IMR-90 (cell line): ENCODE data around the gene SEMA4A. TPM values are rescaled to one million over a fixed set of nuclear protein-coding genes. Genes with fewer than 3 reads are reported as not detected.

ENCODE experiments used
- ATAC-seq: fragments of 200-7000 bp; cut with Tn5 transposase; 2 replicates; pipeline ENCODE4 v1.9.1; 2020; ENCODE audit warnings: low read depth, mild to moderate bottlenecking, moderate library complexity
- BruUV-seq: library from RNA; stranded (reverse); fragments of 400-500 nt; replicated peaks from 2 replicates; lab custom pipeline; 2021; lab: Mats Ljungman, UMichigan
- CTCF ChIA-PET: fragments of 300-600 bp; formaldehyde crosslinking; extraction: SDS; loops from one replicate; lab custom pipeline; 2021; ENCODE audit warnings: antibody characterized with exemption; lab: Yijun Ruan, JAX
- POLR2A ChIA-PET: fragments of 300-600 bp; sonication (Branson Sonifier 250); formaldehyde crosslinking; loops from one replicate; lab custom pipeline; 2022; ENCODE audit warnings: antibody characterized with exemption; ENCODE audit not compliant: unreplicated experiment; lab: Charles Lee
- DNase-seq: peaks from one replicate; pipeline ENCODE4 v3.0.0; 2013
- H2AFZ ChIP-seq: replicated peaks from 2 replicates; pipeline ENCODE3; 2013; ENCODE audit warnings: low read length, mild to moderate bottlenecking; ENCODE audit not compliant: poor library complexity
- H2AK5ac ChIP-seq: 2 replicates; pipeline ENCODE4 v1.6.1; 2013; ENCODE audit warnings: low read depth, low read length, inconsistent platforms
- H2AK9ac ChIP-seq: replicated peaks from 2 replicates; pipeline ENCODE3; 2013; ENCODE audit warnings: mild to moderate bottlenecking, low read depth, low read length, moderate library complexity; ENCODE audit not compliant: poor library complexity
- H2BK120ac ChIP-seq: 2 replicates; pipeline ENCODE4 v1.6.1; 2013; ENCODE audit warnings: low read depth, low read length, inconsistent platforms
- H2BK15ac ChIP-seq: 3 replicates; pipeline ENCODE4 v1.6.1; 2013; ENCODE audit warnings: low read depth, low read length, inconsistent platforms
- H2BK20ac ChIP-seq: 2 replicates; pipeline ENCODE4 v1.6.1; 2013; ENCODE audit warnings: low read depth, mild to moderate bottlenecking, inconsistent platforms, low read length, moderate library complexity
- H2BK5ac ChIP-seq: 2 replicates; pipeline ENCODE4 v1.6.1; 2013; ENCODE audit warnings: mild to moderate bottlenecking, low read depth, low read length, inconsistent platforms; ENCODE audit not compliant: poor library complexity, severe bottlenecking
- H3K14ac ChIP-seq: replicated peaks from 2 replicates; pipeline ENCODE4 v1.6.1; 2013; ENCODE audit warnings: low read depth, low read length, inconsistent platforms
- H3K18ac ChIP-seq: 2 replicates; pipeline ENCODE4 v1.6.1; 2013; ENCODE audit warnings: low read depth, low read length, control low read depth
- H3K23ac ChIP-seq: 2 replicates; pipeline ENCODE4 v1.6.1; 2013; ENCODE audit warnings: low read depth, low read length, inconsistent platforms
- H3K27ac ChIP-seq: 2 replicates; pipeline ENCODE4 v1.5.1; 2013; ENCODE audit warnings: mild to moderate bottlenecking, control low read depth, low read length; ENCODE audit not compliant: insufficient read depth
- H3K27me3 ChIP-seq: 2 replicates; pipeline ENCODE4 v1.6.1; 2013; ENCODE audit warnings: low read length; ENCODE audit not compliant: control insufficient read depth, insufficient read depth
- H3K36me3 ChIP-seq: 2 replicates; pipeline ENCODE4 v1.6.1; 2013; ENCODE audit warnings: low read length, mixed read lengths; ENCODE audit not compliant: control insufficient read depth, insufficient read depth
- H3K4ac ChIP-seq: 2 replicates; pipeline ENCODE4 v1.6.1; 2013; ENCODE audit warnings: low read depth, low read length, inconsistent platforms
- H3K4me1 ChIP-seq: 2 replicates; pipeline ENCODE4 v1.6.1; 2013; ENCODE audit warnings: low read length, mixed read lengths; ENCODE audit not compliant: control insufficient read depth, insufficient read depth
- H3K4me2 ChIP-seq: 2 replicates; pipeline ENCODE4 v1.6.1; 2013; ENCODE audit warnings: low read depth, mild to moderate bottlenecking, control low read depth, low read length, moderate library complexity
- H3K4me3 ChIP-seq: 2 replicates; pipeline ENCODE4 v1.5.1; 2013; ENCODE audit warnings: low read depth, mild to moderate bottlenecking, control low read depth, low read length, moderate library complexity; ENCODE audit not compliant: insufficient read depth
- H3K56ac ChIP-seq: 2 replicates; pipeline ENCODE4 v1.6.1; 2013; ENCODE audit warnings: low read length, inconsistent platforms; ENCODE audit not compliant: insufficient read depth; ENCODE audit errors: extremely low read depth
- H3K79me1 ChIP-seq, 2 experiments: 2 replicates each; pipeline ENCODE4 v1.6.1; 2013; ENCODE audit warnings: low read length in 2 of 2, inconsistent platforms in 1 of 2, low read depth in 1 of 2
- H3K9ac ChIP-seq: 2 replicates; pipeline ENCODE4 v1.6.1; 2013; ENCODE audit warnings: low read depth, low read length, control low read depth
- H3K9me1 ChIP-seq: 2 replicates; pipeline ENCODE4 v1.6.1; 2013; ENCODE audit warnings: low read length, inconsistent platforms; ENCODE audit not compliant: insufficient read depth
- H3K9me3 ChIP-seq: 2 replicates; pipeline ENCODE4 v1.6.1; 2013; ENCODE audit warnings: low read length; ENCODE audit not compliant: control insufficient read depth, insufficient read depth
- H4K20me1 ChIP-seq: 2 replicates; pipeline ENCODE4 v1.6.1; 2013; ENCODE audit warnings: low read length, inconsistent platforms; ENCODE audit not compliant: insufficient read depth
- H4K5ac ChIP-seq: 2 replicates; pipeline ENCODE4 v1.6.1; 2013; ENCODE audit warnings: mild to moderate bottlenecking, low read depth, low read length, control low read depth
- H4K8ac ChIP-seq, 2 experiments: 2 replicates each; pipeline ENCODE4 v1.6.1; 2013; ENCODE audit warnings: low read depth in 2 of 2, low read length in 2 of 2, control low read depth in 1 of 2, inconsistent platforms in 1 of 2
- H4K91ac ChIP-seq: 2 replicates; pipeline ENCODE4 v1.6.1; 2013; ENCODE audit warnings: low read depth, low read length, inconsistent platforms; ENCODE audit not compliant: insufficient read depth
- BHLHE40 ChIP-seq: fragments of 150-350 bp; IDR thresholded peaks from 2 replicates; pipeline ENCODE4 v1.6.1; 2016; ENCODE audit warnings: mild to moderate bottlenecking, low read depth, low read length
- CEBPB ChIP-seq: IDR thresholded peaks from 2 replicates; pipeline ENCODE4 v1.6.1; 2012; ENCODE audit warnings: low read depth, low read length, improper control_type of control experiment
- CHD1 ChIP-seq: IDR thresholded peaks from 2 replicates; pipeline ENCODE4 v1.6.1; 2012; ENCODE audit warnings: low read depth, low read length, improper control_type of control experiment
- FOS ChIP-seq: fragments of 150-350 bp; IDR thresholded peaks from 2 replicates; pipeline ENCODE4 v1.6.1; 2016; ENCODE audit warnings: low read depth, low read length
- MAFK ChIP-seq: IDR thresholded peaks from 2 replicates; pipeline ENCODE4 v1.6.1; 2012; ENCODE audit warnings: low read depth, low read length, improper control_type of control experiment
- MXI1 ChIP-seq: IDR thresholded peaks from 2 replicates; pipeline ENCODE4 v1.6.1; 2012; ENCODE audit warnings: low read depth, mild to moderate bottlenecking, low read length, moderate library complexity, borderline replicate concordance
- NFE2L2 ChIP-seq: fragments of 150-350 bp; IDR thresholded peaks from 2 replicates; pipeline ENCODE4 v1.6.1; 2016; ENCODE audit warnings: low read depth, mild to moderate bottlenecking, low read length
- POLR2A ChIP-seq: IDR thresholded peaks from 2 replicates; pipeline ENCODE4 v1.6.1; 2012; ENCODE audit warnings: mild to moderate bottlenecking, low read depth, low read length
- RAD21 ChIP-seq: IDR thresholded peaks from 2 replicates; pipeline ENCODE4 v1.6.1; 2012; ENCODE audit warnings: low read length, improper control_type of control experiment
- RCOR1 ChIP-seq: IDR thresholded peaks from 2 replicates; pipeline ENCODE4 v1.6.1; 2012; ENCODE audit warnings: mild to moderate bottlenecking, low read length, improper control_type of control experiment; ENCODE audit not compliant: insufficient replicate concordance
- RFX5 ChIP-seq: IDR thresholded peaks from 2 replicates; pipeline ENCODE4 v1.8.0; 2012; ENCODE audit warnings: low read depth, mild to moderate bottlenecking, low read length, moderate library complexity
- SMC3 ChIP-seq: fragments of 150-350 bp; IDR thresholded peaks from 2 replicates; pipeline ENCODE4 v1.6.1; 2016; ENCODE audit warnings: low read depth, mild to moderate bottlenecking, antibody characterized with exemption, low read length, moderate library complexity
- USF2 ChIP-seq: fragments of 150-350 bp; IDR thresholded peaks from 2 replicates; pipeline ENCODE4 v1.6.1; 2017; ENCODE audit warnings: mild to moderate bottlenecking, antibody characterized with exemption, low read length, low read depth
- WGBS, 2 experiments: methylation state at CpG; one replicate each; pipeline versions ENCODE4 v1.1.5 to v1.1.7; 2013; ENCODE audit warnings: missing lambda C conversion rate in 2 of 2; ENCODE audit not compliant: insufficient read length in 1 of 2; ENCODE audit errors: extremely low coverage in 2 of 2; 5-methylcytosine and 5-hydroxymethylcytosine counted together
- dilution Hi-C: fragments of 300-500 bp; cut with HindIII; formaldehyde crosslinking; loops from one replicate; pipeline ENCODE4 v1.14.3; 2018; ENCODE audit warnings: low sequenced_read_pairs; ENCODE audit not compliant: unreplicated experiment
- in situ Hi-C: fragments of 300-500 bp; cut with MboI; formaldehyde crosslinking; loops from 3 replicates; pipeline ENCODE4 v1.14.3; 2019; ENCODE audit warnings: low sequenced_read_pairs, inconsistent platforms, mixed read lengths
- intact Hi-C: fragments of 100-400 bp; cut with micrococcal nuclease; formaldehyde crosslinking; loops from 2 replicates; pipeline ENCODE4 v1.10.0; 2022
- polyA plus RNA-seq, 3 experiments: library from polyadenylated mRNA; depleted of rRNA; stranded (reverse); fragments of >200 nt; gene quantifications; 2 replicates each; pipeline ENCODE4 v1.2.3, GENCODE V29; 2012; ENCODE audit warnings: low replicate concordance in 1 of 3
- total RNA-seq: library from RNA; depleted of rRNA; stranded (reverse); fragments of >200 nt; gene quantifications from 2 replicates; pipeline ENCODE4 v1.2.3, GENCODE V29; 2012
- TF ChIP-seq, protein P1 (sequence below): conservative IDR thresholded peaks from 2 replicates; pipeline ENCODE4 v1.5.1; 2012; ENCODE audit warnings: mild to moderate bottlenecking, low read depth, low read length, improper control_type of control experiment

The SEMA4A gene
- total and polyA plus RNA-seq, 2 of the 4 experiments (the other 2 are of a cell fraction): 0.18 to 0.86 TPM

GRCh38 chr1:156128654-156129597, 24.5 kb upstream of the SEMA4A start:
- H4K20me1 ChIP-seq: peaks cover 53% of the 10 kb centered on the region
- H2BK15ac ChIP-seq: peak overlapping the region; percentile 89
- BruUV-seq: no TSS peak
- peak overlapping the region; percentile 100 for H3K23ac ChIP-seq
- ATAC-seq (no peak), DNase-seq (peak; percentile 84)
- peak overlapping the region; percentile 100 for H4K91ac ChIP-seq
- CTCF ChIA-PET: interaction anchor here (0.6 to 4.0 kb wide), 9 partner anchors 9 to 106 kb away, joined by 3 to 64 read pairs (median 5); no protein-coding TSS in a partner anchor
- peak overlapping the region; percentile 97 for H2BK5ac ChIP-seq
- no peaks in the 10 kb centered on the region for H3K27me3 ChIP-seq
- peak overlapping the region; percentile 83 to 97 for H4K8ac ChIP-seq
- POLR2A ChIA-PET: interaction anchor here (0.6 to 2.6 kb wide), 4 partner anchors 13 to 227 kb away, joined by 3 to 10 read pairs (median 8); partner anchors contain the start of gene LMNA
- H3K14ac ChIP-seq: peak overlapping the region; percentile 100
- WGBS, 2 experiments: no CpG with 5 or more reads among the region's 8 CpGs
- H3K9ac ChIP-seq: peak overlapping the region; percentile 81
- H3K4me1 ChIP-seq: peaks cover 46% of the 10 kb centered on the region
- H3K79me1 ChIP-seq: peaks cover 0 to 56% of the 10 kb centered on the region in 2 experiments; a peak in 2 of 4 replicates
- no peak overlapping the region for H3K4me3 ChIP-seq
- peak overlapping the region; percentile 76 for H3K4me2 ChIP-seq
- H2AK9ac ChIP-seq: peak overlapping the region; percentile 99
- H4K5ac ChIP-seq: peak overlapping the region; percentile 95
- H3K9me1 ChIP-seq: peaks cover 4% of the 10 kb centered on the region; the same call in 1 of the 2 replicates
- dilution Hi-C loops: no loop called here
- H3K18ac ChIP-seq: peak overlapping the region; percentile 95
- peak overlapping the region; percentile 98 for H2BK20ac ChIP-seq
- H2BK120ac ChIP-seq: peak overlapping the region; percentile 99
- peak overlapping the region; percentile 100 for H2AK5ac ChIP-seq
- no peaks in the 10 kb centered on the region for H3K9me3 ChIP-seq
- in situ Hi-C loops: no loop called here
- peak overlapping the region; percentile 100 for H3K4ac ChIP-seq
- H3K56ac ChIP-seq: peak overlapping the region; percentile 97
- peak overlapping the region; percentile 95 for H3K27ac ChIP-seq
- no peak overlapping the region for H2AFZ ChIP-seq
- H3K36me3 ChIP-seq: peaks cover 23% of the 10 kb centered on the region
- intact Hi-C loops: no loop called here
- TF ChIP-seq RAD21 (no peak), SMC3 (no peak), MXI1 (no peak), POLR2A (no peak; the same call in none of the 2 replicates), MAFK (no peak), USF2 (no peak), CHD1 (no peak), RFX5 (no peak), BHLHE40 (no peak), FOS (no peak), CEBPB (0 out of 2 replicates have a peak, but pooled peaks have one; percentile 19), RCOR1 (no peak), NFE2L2 (peak; percentile 20; the same call in 1 of the 2 replicates)
- TF ChIP-seq, protein P1, sequence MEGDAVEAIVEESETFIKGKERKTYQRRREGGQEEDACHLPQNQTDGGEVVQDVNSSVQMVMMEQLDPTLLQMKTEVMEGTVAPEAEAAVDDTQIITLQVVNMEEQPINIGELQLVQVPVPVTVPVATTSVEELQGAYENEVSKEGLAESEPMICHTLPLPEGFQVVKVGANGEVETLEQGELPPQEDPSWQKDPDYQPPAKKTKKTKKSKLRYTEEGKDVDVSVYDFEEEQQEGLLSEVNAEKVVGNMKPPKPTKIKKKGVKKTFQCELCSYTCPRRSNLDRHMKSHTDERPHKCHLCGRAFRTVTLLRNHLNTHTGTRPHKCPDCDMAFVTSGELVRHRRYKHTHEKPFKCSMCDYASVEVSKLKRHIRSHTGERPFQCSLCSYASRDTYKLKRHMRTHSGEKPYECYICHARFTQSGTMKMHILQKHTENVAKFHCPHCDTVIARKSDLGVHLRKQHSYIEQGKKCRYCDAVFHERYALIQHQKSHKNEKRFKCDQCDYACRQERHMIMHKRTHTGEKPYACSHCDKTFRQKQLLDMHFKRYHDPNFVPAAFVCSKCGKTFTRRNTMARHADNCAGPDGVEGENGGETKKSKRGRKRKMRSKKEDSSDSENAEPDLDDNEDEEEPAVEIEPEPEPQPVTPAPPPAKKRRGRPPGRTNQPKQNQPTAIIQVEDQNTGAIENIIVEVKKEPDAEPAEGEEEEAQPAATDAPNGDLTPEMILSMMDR: no peak
